GM19324 (cell line): Measurements from ENCODE around the gene HACE1.

ENCODE experiments used
- ATAC-seq: cut with Tn5 transposase; IDR thresholded peaks from one replicate; pipeline ENCODE4 v1.9.1; 2021; ENCODE audit warnings: mild to moderate bottlenecking, moderate library complexity; ENCODE audit not compliant: unreplicated experiment, low FRiP score

Gene HACE1

GRCh38 chr6:104689551-104690205, 170.0 kb downstream of the HACE1 start:
- ATAC-seq, result no peak

- ATAC-seq, result no peak
Measured at GRCh38 chr6:104688283-104688969, 171.3 kb downstream of the HACE1 start.

GRCh38 chr6:104686550-104687175, 173.1 kb downstream of the HACE1 start:
- ATAC-seq, result no peak

GRCh38 chr6:104685871-104686549, 173.7 kb downstream of the HACE1 start:
- no peak for ATAC-seq

- ATAC-seq, result no peak
Measured at GRCh38 chr6:104684911-104685415, 174.8 kb downstream of the HACE1 start.

GRCh38 chr6:104683809-104684208, 175.9 kb downstream of the HACE1 start:
- ATAC-seq, result no peak

- ATAC-seq, result peak; percentile 66
Measured at GRCh38 chr6:104682722-104683643, 176.7 kb downstream of the HACE1 start.

- ATAC-seq, result no peak
Measured at GRCh38 chr6:104680539-104680938, 179.2 kb downstream of the HACE1 start.

GRCh38 chr6:104679971-104680370, 179.7 kb downstream of the HACE1 start:
- no peak for ATAC-seq
